NCI-H1436 (cell line): ENCODE results near the gene EBPL.
"Not testable (repeated sequence)": the region's sequence is repeated elsewhere in the genome, so short reads cannot be mapped to it uniquely, and the experiment has no call there.

ENCODE experiments used
- DNase-seq: peaks from one replicate; lab custom pipeline; 2025; lab: John Stamatoyannopoulos, UW

Gene EBPL

GRCh38 chr13:49635599-49636433 lies 55.5 kb downstream of the EBPL start:
- no peak for DNase-seq

DNA sequence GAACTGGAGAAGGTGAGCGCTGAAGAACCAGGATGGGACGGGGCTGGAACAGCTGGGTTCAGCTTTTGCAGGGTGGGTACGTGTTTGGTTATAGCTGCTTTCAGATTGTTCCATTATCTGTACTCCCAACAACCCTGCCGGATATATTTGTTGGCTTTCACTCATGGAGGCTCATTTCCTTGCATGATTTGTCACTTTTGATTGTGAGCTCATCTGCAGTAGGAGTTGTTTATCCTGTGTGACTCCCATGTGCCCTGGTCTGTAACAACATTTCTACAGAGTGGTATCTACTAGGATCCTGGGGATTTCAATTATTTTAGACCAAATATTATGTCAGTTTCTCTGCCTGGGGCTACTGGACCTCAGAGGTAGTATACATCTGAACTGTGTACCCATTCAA lies 57.6 kb downstream of the EBPL start:
- no peak for DNase-seq

DNA sequence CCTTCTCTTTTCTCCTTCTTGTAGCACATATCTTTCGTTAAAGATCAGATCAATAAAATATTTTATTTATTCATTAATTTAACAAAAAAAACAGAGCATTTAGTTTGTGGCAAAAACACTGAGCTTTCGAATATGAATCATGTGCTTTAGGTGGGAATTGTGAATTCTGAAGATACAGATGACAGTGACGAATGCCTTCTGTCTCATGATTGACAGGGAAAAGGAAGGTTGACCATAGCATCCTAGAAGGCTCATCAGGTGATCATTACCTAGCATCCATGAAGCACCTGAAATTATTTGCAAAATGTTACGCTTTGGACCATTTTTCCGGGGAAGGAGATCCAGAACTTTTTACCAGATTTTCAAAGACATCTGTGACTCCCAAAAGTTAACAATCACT lies 59.1 kb downstream of the EBPL start:
- DNase-seq, result no peak

- DNase-seq, result no peak
Measured at GRCh38 chr13:49630580-49630979, 60.7 kb downstream of the EBPL start.

DNA sequence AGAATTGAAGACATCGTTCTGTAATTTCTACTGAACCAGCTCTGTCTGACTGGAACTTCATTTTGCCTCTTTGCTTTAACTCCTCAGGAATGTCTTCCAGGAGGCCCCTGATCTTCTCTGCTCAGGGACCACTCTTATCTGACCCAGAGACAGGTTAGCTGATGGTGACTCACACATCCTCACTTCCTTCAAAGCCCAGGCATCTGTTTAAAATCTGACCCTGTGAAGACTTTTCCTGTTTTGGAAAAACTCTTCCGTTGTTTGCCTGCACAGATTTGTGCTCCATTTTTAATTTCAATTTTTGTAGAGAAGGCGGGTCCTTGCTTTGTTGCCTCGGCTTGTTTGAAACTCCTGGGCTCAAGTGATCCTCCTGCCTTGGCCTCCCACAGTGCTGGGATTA lies 61.3 kb downstream of the EBPL start:
- no peak for DNase-seq

- no peak for DNase-seq
Measured at GRCh38 chr13:49629196-49629938, 61.9 kb downstream of the EBPL start.

GRCh38 chr13:49627831-49628652 lies 63.2 kb downstream of the EBPL start, which contains the start of gene ARL11:
TSS of gene ARL11 (plus strand) at chr13:49628507. CDS start at chr13:49630448, 1,941 bp downstream.
- no peak for DNase-seq

DNA sequence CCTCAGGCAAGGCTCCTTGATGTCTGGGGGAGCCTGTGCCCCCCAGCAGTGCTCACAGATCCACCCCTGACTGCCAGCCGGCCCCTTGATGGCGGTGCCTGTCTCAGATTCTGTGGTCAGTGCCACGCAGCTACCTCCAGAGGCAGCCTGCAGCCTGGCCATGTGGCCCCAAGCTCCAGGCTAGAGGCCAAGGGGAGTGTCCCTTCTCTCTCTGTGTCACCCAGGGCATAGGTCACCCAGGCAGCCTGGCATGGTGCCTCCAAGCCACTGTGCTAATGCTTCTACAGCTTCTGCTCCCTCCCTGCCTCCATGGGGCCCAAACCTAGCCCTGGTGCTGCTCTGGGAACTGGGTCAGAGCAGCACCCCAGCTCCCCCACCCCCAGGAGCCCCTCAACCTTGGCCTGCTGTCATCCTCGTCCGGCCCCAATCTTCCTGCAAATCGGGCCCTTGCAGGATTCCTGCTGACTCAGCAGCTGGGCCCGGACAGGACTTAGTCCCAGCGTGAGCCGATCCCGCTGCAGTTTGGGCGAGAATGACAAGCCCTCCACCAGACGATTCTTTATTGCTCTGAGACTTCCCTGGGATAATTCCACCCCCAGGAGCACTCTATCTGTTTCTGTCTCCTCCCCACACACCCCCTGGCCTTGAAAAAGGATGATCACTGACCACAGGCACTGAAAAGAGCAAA lies 65.8 kb downstream of the EBPL start:
- no peak for DNase-seq

GRCh38 chr13:49624229-49624628 lies 67.1 kb downstream of the EBPL start:
- no peak for DNase-seq

- DNase-seq, result no peak
Measured at GRCh38 chr13:49622174-49622946, 68.9 kb downstream of the EBPL start.

DNA sequence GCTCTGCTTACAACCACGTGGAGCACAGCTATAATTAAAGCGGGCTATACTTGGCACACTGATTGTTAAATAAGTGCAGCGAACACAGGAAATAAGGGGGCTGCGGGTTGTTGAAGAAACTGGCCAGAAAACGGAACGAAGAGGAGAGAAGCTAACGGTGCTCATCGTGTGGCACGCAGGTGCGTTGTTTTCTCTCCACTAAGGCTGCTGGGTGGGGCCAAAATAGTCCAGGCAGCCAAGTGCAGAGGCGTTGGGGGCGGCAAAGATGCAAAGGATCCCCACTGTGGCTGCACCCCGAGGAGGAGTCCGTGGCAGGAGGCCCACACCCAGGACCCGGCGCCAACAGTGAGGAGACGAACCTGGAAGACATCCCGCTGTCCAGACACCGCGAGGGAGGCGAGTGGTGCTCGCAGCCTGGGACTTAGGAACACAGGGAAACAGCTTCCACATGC lies 71.1 kb downstream of the EBPL start:
- DNase-seq, result no peak

- DNase-seq, result no peak
Measured at GRCh38 chr13:49616676-49617065, 74.6 kb downstream of the EBPL start.

- no peak for DNase-seq
Measured at GRCh38 chr13:49615836-49616675, 75.2 kb downstream of the EBPL start.

DNA sequence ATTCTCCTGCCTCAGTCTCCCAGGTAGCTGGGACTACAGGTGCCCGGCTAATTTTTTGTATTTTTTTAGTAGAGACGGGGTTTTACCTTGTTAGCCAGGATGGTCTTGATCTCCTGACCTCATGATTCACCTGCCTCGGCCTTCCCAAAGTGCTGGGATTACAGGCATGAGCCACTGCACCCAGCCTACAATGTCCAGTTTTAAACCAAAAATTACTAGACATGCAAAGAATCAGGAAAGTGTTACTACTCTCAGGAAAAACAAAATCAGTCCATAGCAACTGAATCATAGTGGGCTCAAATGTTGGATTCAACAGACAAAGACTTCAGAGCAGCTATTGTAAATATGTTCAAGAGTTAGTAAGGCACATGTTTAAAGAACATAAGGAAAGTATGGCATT lies 79.2 kb downstream of the EBPL start:
- DNase-seq, result not testable (repeated sequence)
